ENCODE results near the gene FGFBP3. TPM values are rescaled to one million over a fixed set of nuclear protein-coding genes. Genes with fewer than 3 reads are reported as not detected.
A peak's percentile ranks its signal among the peaks of the same experiment; 100 is the strongest.
"Not testable (repeated sequence)": the region's sequence is repeated elsewhere in the genome, so short reads cannot be mapped to it uniquely, and the experiment has no call there.

Gene FGFBP3
- total RNA-seq, 1 donor from 2014 or later = 9.6 TPM

DNA sequence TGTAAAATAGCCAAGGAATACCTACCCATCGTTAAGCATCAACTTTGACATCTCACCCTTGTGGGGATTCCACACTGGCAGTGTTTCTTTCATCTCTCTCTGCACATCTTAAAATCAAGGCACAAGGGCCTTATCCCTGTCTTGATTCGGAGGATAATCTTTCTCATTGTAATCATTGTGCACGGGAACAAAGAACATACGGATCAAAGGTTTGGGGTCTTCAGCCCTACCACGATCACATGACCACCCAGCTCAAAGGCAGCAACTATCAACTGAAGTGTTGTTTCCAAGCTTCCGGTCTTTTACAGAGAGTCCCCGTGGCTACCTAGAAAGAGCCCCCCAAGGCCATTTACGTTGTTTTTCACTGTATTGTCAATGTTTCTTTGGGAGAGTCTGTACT lies 11.9 kb downstream of the FGFBP3 start:
- DNase-seq (ENCODE audit: extremely low spot score, unreplicated experiment) = no peak
- H3K27ac Mint-ChIP-seq = no peak overlapping the region
- H3K9me3 Mint-ChIP-seq = no peaks in the 10 kb centered on the region
- no peaks in the 10 kb centered on the region for H3K4me1 Mint-ChIP-seq (ENCODE audit: unreplicated experiment)
- TF ChIP-seq, protein P1, sequence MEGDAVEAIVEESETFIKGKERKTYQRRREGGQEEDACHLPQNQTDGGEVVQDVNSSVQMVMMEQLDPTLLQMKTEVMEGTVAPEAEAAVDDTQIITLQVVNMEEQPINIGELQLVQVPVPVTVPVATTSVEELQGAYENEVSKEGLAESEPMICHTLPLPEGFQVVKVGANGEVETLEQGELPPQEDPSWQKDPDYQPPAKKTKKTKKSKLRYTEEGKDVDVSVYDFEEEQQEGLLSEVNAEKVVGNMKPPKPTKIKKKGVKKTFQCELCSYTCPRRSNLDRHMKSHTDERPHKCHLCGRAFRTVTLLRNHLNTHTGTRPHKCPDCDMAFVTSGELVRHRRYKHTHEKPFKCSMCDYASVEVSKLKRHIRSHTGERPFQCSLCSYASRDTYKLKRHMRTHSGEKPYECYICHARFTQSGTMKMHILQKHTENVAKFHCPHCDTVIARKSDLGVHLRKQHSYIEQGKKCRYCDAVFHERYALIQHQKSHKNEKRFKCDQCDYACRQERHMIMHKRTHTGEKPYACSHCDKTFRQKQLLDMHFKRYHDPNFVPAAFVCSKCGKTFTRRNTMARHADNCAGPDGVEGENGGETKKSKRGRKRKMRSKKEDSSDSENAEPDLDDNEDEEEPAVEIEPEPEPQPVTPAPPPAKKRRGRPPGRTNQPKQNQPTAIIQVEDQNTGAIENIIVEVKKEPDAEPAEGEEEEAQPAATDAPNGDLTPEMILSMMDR (conservative IDR thresholded peaks at IDR 0.05) = no peak
- H3K36me3 Mint-ChIP-seq = no peaks in the 10 kb centered on the region
- no peaks in the 10 kb centered on the region for H3K27me3 Mint-ChIP-seq
- no peak overlapping the region for H3K4me3 Mint-ChIP-seq

DNA sequence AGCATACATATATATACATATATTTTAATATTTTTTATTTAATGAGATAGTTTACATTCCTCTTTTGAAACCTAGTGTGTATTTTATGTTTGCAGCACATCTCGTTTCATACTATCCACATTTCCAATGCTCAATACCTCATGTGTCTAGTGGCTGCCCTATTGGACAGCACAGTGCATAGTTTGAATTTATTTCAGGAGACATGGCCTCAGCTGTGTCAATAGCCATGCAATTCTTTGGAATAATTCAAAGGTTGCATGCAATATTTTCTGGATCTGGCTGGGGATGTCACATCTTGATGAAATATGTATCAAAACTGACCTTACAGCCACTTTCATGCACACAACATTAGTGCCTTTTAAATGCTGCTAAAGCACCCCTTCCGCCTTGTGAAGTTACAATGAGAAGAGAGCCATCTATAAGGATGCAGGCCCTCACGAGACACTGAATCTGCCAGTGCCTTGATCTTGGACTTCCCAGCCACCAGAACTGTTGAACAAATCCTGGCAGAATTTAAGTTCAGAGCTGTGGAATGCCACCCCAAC lies 13.0 kb downstream of the FGFBP3 start:
- no peak for DNase-seq (ENCODE audit: extremely low spot score, unreplicated experiment)
- Mint-ChIP-seq H3K4me3 (no peak overlapping the region), H3K27ac (no peak overlapping the region), H3K36me3 (no peaks in the 10 kb centered on the region), H3K27me3 (no peaks in the 10 kb centered on the region), H3K9me3 (no peaks in the 10 kb centered on the region), H3K4me1 (ENCODE audit: unreplicated experiment) (no peaks in the 10 kb centered on the region)
- TF ChIP-seq, protein P1 (conservative IDR thresholded peaks at IDR 0.05) = no peak

DNA sequence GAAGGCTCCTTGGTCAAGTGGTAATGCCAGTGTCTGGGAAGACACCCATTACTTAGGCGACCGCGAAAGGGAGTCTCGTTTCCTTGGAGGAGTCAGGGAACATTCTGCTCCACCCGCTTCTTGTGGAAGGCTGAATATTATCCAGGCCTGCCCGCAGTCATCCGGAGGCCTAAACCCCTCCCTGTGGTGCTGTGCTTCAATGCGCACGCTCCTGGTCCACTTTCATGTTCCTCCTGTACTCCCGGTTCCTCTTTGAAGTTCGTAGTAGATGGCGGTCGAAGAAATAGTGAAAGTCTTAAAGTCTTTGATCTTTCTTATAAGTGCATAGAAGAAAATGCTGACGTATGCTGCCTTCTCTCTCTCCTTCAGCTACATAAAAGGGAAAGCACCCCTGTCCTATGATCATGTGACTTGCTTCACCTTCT lies 15.0 kb downstream of the FGFBP3 start:
- H3K4me1 Mint-ChIP-seq (ENCODE audit: unreplicated experiment); H3K27me3 Mint-ChIP-seq; H3K27ac Mint-ChIP-seq; H3K36me3 Mint-ChIP-seq; H3K9me3 Mint-ChIP-seq; DNase-seq (ENCODE audit: extremely low spot score, unreplicated experiment); H3K4me3 Mint-ChIP-seq: not testable (repeated sequence)

DNA sequence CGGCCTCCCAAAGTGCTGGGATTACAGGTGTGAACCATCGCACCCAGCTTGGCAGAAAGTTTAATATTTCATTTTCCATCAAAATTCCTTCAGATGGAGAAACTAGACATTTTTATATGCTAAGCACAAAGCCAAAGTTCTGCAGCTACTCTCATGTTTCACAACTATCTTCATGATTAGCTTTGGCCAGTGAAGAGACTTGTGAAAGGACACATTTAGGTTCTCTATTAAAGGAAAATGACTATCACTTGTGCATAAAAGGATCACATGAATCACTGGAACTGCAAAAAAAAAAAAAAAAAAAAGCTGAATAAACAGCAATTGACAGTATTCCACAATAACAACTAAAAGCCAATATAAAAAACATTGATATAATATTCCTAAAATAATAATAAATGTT lies 16.2 kb downstream of the FGFBP3 start:
- Mint-ChIP-seq H3K4me1 (ENCODE audit: unreplicated experiment) (peaks cover 6% of the 10 kb centered on the region), H3K4me3 (no peak overlapping the region), H3K9me3 (no peaks in the 10 kb centered on the region), H3K27me3 (no peaks in the 10 kb centered on the region), H3K36me3 (no peaks in the 10 kb centered on the region), H3K27ac (no peak overlapping the region)
- DNase-seq (ENCODE audit: extremely low spot score, unreplicated experiment) = no peak
- TF ChIP-seq, protein P1 (conservative IDR thresholded peaks at IDR 0.05) = no peak

DNA sequence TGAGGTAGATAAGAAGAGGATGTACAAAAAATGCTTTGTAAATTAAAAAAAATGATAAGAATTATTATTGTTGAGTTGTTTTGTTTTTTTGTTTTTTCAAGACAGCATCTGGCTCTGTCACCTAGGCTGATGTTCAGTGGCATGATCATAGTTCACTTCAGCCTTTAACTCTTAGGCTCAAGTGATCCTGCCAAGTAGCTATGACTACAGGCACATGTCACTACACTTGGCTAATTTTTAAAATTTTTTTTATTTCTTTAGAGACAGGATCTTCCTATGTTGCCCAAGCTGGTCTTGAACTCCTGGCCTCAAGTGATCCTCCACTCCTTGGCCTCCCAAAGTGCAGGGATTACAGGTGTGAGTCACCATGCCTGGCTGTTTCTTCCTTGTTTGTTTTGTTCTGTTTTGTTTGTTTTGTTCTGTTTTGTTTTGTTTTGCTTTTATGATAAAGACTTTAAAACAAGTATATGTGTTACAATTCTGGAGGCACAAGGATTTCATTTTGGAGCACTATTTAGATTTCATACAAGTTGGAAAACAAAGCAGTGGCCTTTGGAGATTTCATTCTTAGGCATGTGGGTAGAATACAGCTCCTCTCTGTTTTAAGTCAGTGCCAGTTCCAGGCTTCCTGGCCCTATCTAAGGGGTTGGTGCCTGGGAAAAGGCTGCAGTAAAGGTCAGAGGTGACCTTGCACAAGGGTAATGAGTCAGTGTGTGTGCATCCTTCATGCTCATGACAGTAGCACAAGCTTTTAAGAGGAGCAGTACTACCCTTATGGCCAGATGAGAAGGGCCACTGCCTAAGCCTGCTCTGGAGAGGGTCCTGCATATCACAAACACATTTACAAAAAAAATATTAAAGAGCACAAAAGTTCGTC lies 17.9 kb downstream of the FGFBP3 start:
- H3K4me1 Mint-ChIP-seq (ENCODE audit: unreplicated experiment) = peaks cover 16% of the 10 kb centered on the region
- peak overlapping the region; percentile 34 for H3K27ac Mint-ChIP-seq

More for the DNA sequence above, 17.9 kb downstream of the FGFBP3 start:
- Mint-ChIP-seq H3K27me3 (no peaks in the 10 kb centered on the region), H3K9me3 (no peaks in the 10 kb centered on the region), H3K4me3 (no peak overlapping the region), H3K36me3 (no peaks in the 10 kb centered on the region)
- DNase-seq (ENCODE audit: extremely low spot score, unreplicated experiment) = no peak
- TF ChIP-seq, protein P1 (conservative IDR thresholded peaks at IDR 0.05) = no peak
